ENCODE results near the gene PTPRD.

The PTPRD gene

GRCh38 chr9:8732367-8733075 lies 1880.3 kb downstream of the PTPRD start:
- no peak overlapping the region for H3K9ac ChIP-seq
- no peak overlapping the region for H3K4me3 ChIP-seq (IDR thresholded peaks at IDR 0.05; ENCODE audit: insufficient read depth, low read depth, low read length)
- no peaks in the 10 kb centered on the region for H3K36me3 ChIP-seq (ENCODE audit: insufficient read depth)
- H3K4me1 ChIP-seq (ENCODE audit: low read depth, poor library complexity, severe bottlenecking): no peaks in the 10 kb centered on the region
- H3K4me2 ChIP-seq: no peak overlapping the region
- no peaks in the 10 kb centered on the region for H3K79me2 ChIP-seq (ENCODE audit: insufficient read depth, low read depth)
- no peak overlapping the region for H2AFZ ChIP-seq (ENCODE audit: low read depth)
- no peaks in the 10 kb centered on the region for H4K20me1 ChIP-seq (ENCODE audit: insufficient read depth)
- TF ChIP-seq CTCF (conservative IDR thresholded peaks at IDR 0.05; ENCODE audit: low read depth, low read length): no peak
- H3K27me3 ChIP-seq (ENCODE audit: insufficient read depth, low read depth): no peaks in the 10 kb centered on the region
- H3K27ac ChIP-seq: no peak overlapping the region

DNA sequence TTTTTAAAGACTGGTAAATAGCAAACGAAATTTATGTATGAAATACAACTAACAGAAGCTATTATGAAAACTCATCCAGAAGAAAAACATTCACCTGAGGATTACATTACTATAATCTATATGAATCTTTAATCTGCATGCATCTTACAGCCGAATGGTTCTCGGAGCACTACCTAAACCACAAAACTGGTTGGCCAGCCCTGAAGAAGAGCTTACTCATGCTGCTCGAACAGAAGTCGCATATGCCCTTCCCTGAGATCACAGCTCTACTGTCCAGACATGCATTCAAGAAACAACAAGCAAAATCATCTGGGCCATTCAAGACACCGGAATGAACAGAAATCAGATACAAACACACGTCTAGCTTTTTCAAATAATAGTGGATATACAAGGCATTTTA lies 1882.2 kb downstream of the PTPRD start:
- H3K36me3 ChIP-seq (ENCODE audit: insufficient read depth): no peaks in the 10 kb centered on the region
- no peak overlapping the region for H3K4me2 ChIP-seq
- H4K20me1 ChIP-seq (ENCODE audit: insufficient read depth): no peaks in the 10 kb centered on the region
- H3K4me3 ChIP-seq (IDR thresholded peaks at IDR 0.05; ENCODE audit: insufficient read depth, low read depth, low read length): no peak overlapping the region
- no peaks in the 10 kb centered on the region for H3K79me2 ChIP-seq (ENCODE audit: insufficient read depth, low read depth)
- no peak overlapping the region for H2AFZ ChIP-seq (ENCODE audit: low read depth)
- no peaks in the 10 kb centered on the region for H3K27me3 ChIP-seq (ENCODE audit: insufficient read depth, low read depth)
- H3K4me1 ChIP-seq (ENCODE audit: low read depth, poor library complexity, severe bottlenecking): no peaks in the 10 kb centered on the region
- no peak for TF ChIP-seq CTCF (conservative IDR thresholded peaks at IDR 0.05; ENCODE audit: low read depth, low read length)
- H3K27ac ChIP-seq: no peak overlapping the region
- no peak overlapping the region for H3K9ac ChIP-seq

DNA sequence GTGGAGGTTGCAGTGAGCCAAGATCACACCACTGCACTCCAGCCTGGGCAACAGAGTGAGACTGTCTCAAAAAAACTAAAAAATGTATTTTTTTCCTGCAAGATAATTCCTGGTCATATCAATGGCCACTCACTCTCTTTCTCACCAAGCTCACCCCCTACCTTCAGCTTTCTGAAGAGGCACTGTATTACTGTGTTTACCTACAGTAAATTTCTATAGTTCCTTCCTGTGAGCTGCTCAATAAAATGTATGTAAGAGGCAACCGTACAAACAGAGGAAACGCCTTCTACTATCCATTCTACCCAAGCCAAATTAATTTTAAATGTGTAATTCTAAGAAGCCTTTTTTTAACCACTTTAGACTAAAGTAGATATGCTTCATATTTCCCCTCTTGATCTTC lies 1883.9 kb downstream of the PTPRD start:
- H3K4me2 ChIP-seq: no peak overlapping the region
- H3K27ac ChIP-seq: no peak overlapping the region
- H4K20me1 ChIP-seq (ENCODE audit: insufficient read depth): no peaks in the 10 kb centered on the region
- H3K36me3 ChIP-seq (ENCODE audit: insufficient read depth): no peaks in the 10 kb centered on the region
- TF ChIP-seq CTCF (conservative IDR thresholded peaks at IDR 0.05; ENCODE audit: low read depth, low read length): no peak
- no peaks in the 10 kb centered on the region for H3K79me2 ChIP-seq (ENCODE audit: insufficient read depth, low read depth)
- H3K9ac ChIP-seq: no peak overlapping the region
- no peaks in the 10 kb centered on the region for H3K27me3 ChIP-seq (ENCODE audit: insufficient read depth, low read depth)
- no peak overlapping the region for H3K4me3 ChIP-seq (IDR thresholded peaks at IDR 0.05; ENCODE audit: insufficient read depth, low read depth, low read length)
- H2AFZ ChIP-seq (ENCODE audit: low read depth): no peak overlapping the region
- no peaks in the 10 kb centered on the region for H3K4me1 ChIP-seq (ENCODE audit: low read depth, poor library complexity, severe bottlenecking)

DNA sequence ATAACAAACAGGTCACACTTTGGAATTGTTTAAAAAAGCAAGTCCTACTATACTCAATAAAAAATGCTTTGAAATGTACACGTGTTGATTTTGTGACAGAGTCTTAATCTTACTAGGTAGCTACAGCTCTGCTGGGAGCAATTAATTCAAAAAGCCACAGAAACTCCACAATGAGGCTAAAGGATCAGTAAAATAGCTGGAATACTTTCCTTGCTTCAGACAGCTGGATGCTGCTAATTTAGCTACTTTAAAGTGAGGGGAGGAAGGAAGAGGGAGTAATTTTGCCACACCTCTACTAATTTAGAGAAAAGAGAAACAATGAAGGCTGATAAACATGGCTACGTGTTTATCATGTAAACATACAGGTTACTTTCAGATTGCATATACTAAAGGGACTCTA lies 1885.6 kb downstream of the PTPRD start:
- TF ChIP-seq CTCF (conservative IDR thresholded peaks at IDR 0.05; ENCODE audit: low read depth, low read length): no peak
- H3K4me1 ChIP-seq (ENCODE audit: low read depth, poor library complexity, severe bottlenecking): no peaks in the 10 kb centered on the region
- no peak overlapping the region for H3K4me3 ChIP-seq (IDR thresholded peaks at IDR 0.05; ENCODE audit: insufficient read depth, low read depth, low read length)
- no peaks in the 10 kb centered on the region for H3K27me3 ChIP-seq (ENCODE audit: insufficient read depth, low read depth)
- H3K79me2 ChIP-seq (ENCODE audit: insufficient read depth, low read depth): no peaks in the 10 kb centered on the region
- H3K4me2 ChIP-seq: no peak overlapping the region
- no peak overlapping the region for H3K27ac ChIP-seq
- no peaks in the 10 kb centered on the region for H3K36me3 ChIP-seq (ENCODE audit: insufficient read depth)
- H3K9ac ChIP-seq: no peak overlapping the region
- no peaks in the 10 kb centered on the region for H4K20me1 ChIP-seq (ENCODE audit: insufficient read depth)
- H2AFZ ChIP-seq (ENCODE audit: low read depth): no peak overlapping the region

All from KMS-11 (cell line).